K562 (cell line): ENCODE data around the gene TANC1. TPM values are rescaled to one million over a fixed set of nuclear protein-coding genes. Genes with fewer than 3 reads are reported as not detected.

Experiments used
- ATAC-seq: fragments of 200-7000 bp; cut with Tn5 transposase; 3 replicates; pipeline ENCODE4 v1.9.1; 2020; ENCODE audit warnings: moderate library complexity
- BruUV-seq: library from RNA; stranded (reverse); fragments of 400-500 nt; replicated peaks from 2 replicates; lab custom pipeline; 2021; lab: Mats Ljungman, UMichigan
- CTCF ChIA-PET: fragments of 300-600 bp; formaldehyde crosslinking; extraction: SDS; loops from one replicate; lab custom pipeline; 2021; ENCODE audit warnings: low intra/inter-chr PET ratio; lab: Yijun Ruan, JAX
- POLR2A ChIA-PET: fragments of 300-600, 350-650 bp; sonication (Branson Sonifier 250); formaldehyde crosslinking; extraction: SDS; loops from one replicate; lab custom pipeline; 2021; ENCODE audit warnings: antibody characterized with exemption, inconsistent platforms; lab: Yijun Ruan, JAX
- DNase-seq, 4 experiments: peaks; one replicate each; pipeline versions ENCODE4 v3.0.0 to v3.0.0-alpha.2; 2011 to 2018; ENCODE audit warnings: low spot score in 3 of 4, mixed read lengths in 3 of 4; ENCODE audit errors: extremely low read depth in 1 of 4
- FAIRE-seq: peaks from 2 replicates; lab custom pipeline; 2011; peaks lifted over from hg19 to GRCh38; lab: Jason Lieb, UNC
- H2AFZ ChIP-seq: 2 replicates; pipeline ENCODE4 v1.6.0; 2011; ENCODE audit warnings: low read depth, low read length, control low read depth, inconsistent platforms
- H3K27ac ChIP-seq: fragments of 200-600 bp; 3 replicates; pipeline ENCODE4 v1.8.0; 2011; ENCODE audit warnings: low read depth, mild to moderate bottlenecking, control low read depth, inconsistent platforms, low read length, moderate library complexity, mixed read lengths; ENCODE audit errors: extremely low read depth
- H3K27me3 ChIP-seq, 2 experiments: fragments of 300-600 bp in 1 of 2; 2 replicates in 1 of 2; 3 replicates in 1 of 2; pipeline versions ENCODE4 v1.6.0 to v1.8.0; 2011; ENCODE audit warnings: inconsistent platforms in 2 of 2, low read length in 2 of 2, mild to moderate bottlenecking in 1 of 2, mixed read lengths in 1 of 2, moderate library complexity in 1 of 2; ENCODE audit not compliant: control insufficient read depth in 2 of 2, insufficient read depth in 2 of 2
- H3K36me3 ChIP-seq: fragments of 300-600 bp; 3 replicates; pipeline ENCODE4 v1.8.0; 2011; ENCODE audit warnings: mild to moderate bottlenecking, low read length, inconsistent platforms; ENCODE audit not compliant: control insufficient read depth, insufficient read depth
- H3K4me1 ChIP-seq, 2 experiments: fragments of 200-600 bp in 1 of 2; replicated peaks in 1 of 2; 2 replicates in 1 of 2; 3 replicates in 1 of 2; pipeline versions ENCODE4 v1.5.1 to v1.8.0; 2011; ENCODE audit warnings: inconsistent platforms in 2 of 2, low read length in 2 of 2, mild to moderate bottlenecking in 1 of 2, mixed read lengths in 1 of 2, moderate library complexity in 1 of 2; ENCODE audit not compliant: control insufficient read depth in 2 of 2, insufficient read depth in 2 of 2
- H3K4me2 ChIP-seq: 2 replicates; pipeline ENCODE4 v1.6.1; 2011; ENCODE audit warnings: low read length, control low read depth, inconsistent platforms, mixed read lengths; ENCODE audit not compliant: insufficient read depth
- H3K4me3 ChIP-seq: fragments of 200-600 bp; sonication (generic), shearing (Covaris generic); 2 replicates; pipeline ENCODE4 v1.5.1; 2016; ENCODE audit warnings: control low read depth, inconsistent platforms
- H3K79me2 ChIP-seq: fragments of 200-600 bp; 3 replicates; pipeline ENCODE4 v1.8.0; 2011; ENCODE audit warnings: low read length, inconsistent platforms; ENCODE audit not compliant: control insufficient read depth, insufficient read depth
- H3K9ac ChIP-seq, 2 experiments: 2 replicates each; pipeline versions ENCODE4 v1.6.0 to v1.6.1; 2011; ENCODE audit warnings: low read depth in 2 of 2, low read length in 2 of 2, control low read depth in 1 of 2, inconsistent platforms in 1 of 2, mild to moderate bottlenecking in 1 of 2, mixed read lengths in 1 of 2; ENCODE audit not compliant: insufficient read depth in 1 of 2
- H3K9me1 ChIP-seq: one replicate; pipeline ENCODE4 v1.6.0; 2011; ENCODE audit warnings: inconsistent platforms, mild to moderate bottlenecking, low read length, moderate library complexity; ENCODE audit not compliant: control insufficient read depth, insufficient read depth
- H3K9me3 ChIP-seq: replicated peaks from 2 replicates; pipeline ENCODE4 v1.5.1; 2011; ENCODE audit warnings: low read depth, low read length, inconsistent platforms; ENCODE audit not compliant: control insufficient read depth, insufficient read depth
- H4K20me1 ChIP-seq: replicated peaks from 2 replicates; pipeline ENCODE4 v1.6.1; 2011; ENCODE audit warnings: low read length, inconsistent platforms, mixed read lengths; ENCODE audit not compliant: control insufficient read depth, insufficient read depth
- ARID2 ChIP-seq: fragments of 450-650 bp; IDR thresholded peaks from 2 replicates; pipeline ENCODE4 v1.6.1; 2017; ENCODE audit warnings: antibody characterized with exemption, mild to moderate bottlenecking
- CBX5 ChIP-seq: IDR thresholded peaks from 2 replicates; pipeline ENCODE4 v1.6.1; 2014; ENCODE audit warnings: low read depth, borderline replicate concordance
- DDX20 ChIP-seq: fragments of 450-650 bp; IDR thresholded peaks from 2 replicates; pipeline ENCODE4 v1.6.1; 2016; ENCODE audit warnings: missing genetic modification characterization, low read depth, mild to moderate bottlenecking, missing compliant biosample characterization, moderate library complexity
- ETS2 ChIP-seq: IDR thresholded peaks from 2 replicates; pipeline ENCODE4 v1.6.1; 2016; ENCODE audit warnings: borderline replicate concordance, missing genetic modification characterization, mild to moderate bottlenecking, moderate library complexity, missing compliant biosample characterization; ENCODE audit not compliant: poor library complexity, severe bottlenecking
- MXI1 ChIP-seq: IDR thresholded peaks from 2 replicates; pipeline ENCODE4 v1.6.1; 2011; ENCODE audit warnings: low read depth, mild to moderate bottlenecking, improper control_type of control experiment, low read length
- PHF8 ChIP-seq: fragments of 200-600 bp; sonication (generic); IDR thresholded peaks from 2 replicates; pipeline ENCODE4 v1.6.1; 2012; ENCODE audit warnings: mixed run types, mild to moderate bottlenecking, inconsistent platforms, low read length, moderate library complexity, borderline replicate concordance
- POLR2H ChIP-seq: IDR thresholded peaks from 2 replicates; pipeline ENCODE4 v1.6.1; 2016; ENCODE audit warnings: missing genetic modification characterization, low read depth, mild to moderate bottlenecking, control low read depth, missing compliant biosample characterization, moderate library complexity
- RAD21 ChIP-seq, 2 experiments: fragments of 250-450 bp in 1 of 2; fragments of 450-650 bp in 1 of 2; sonication (Bioruptor Pico) in 1 of 2; formaldehyde crosslinking in 1 of 2; IDR thresholded peaks in 1 of 2; conservative IDR thresholded peaks in 1 of 2; 2 replicates each; pipeline versions ENCODE4 v1.4.0 to v1.8.0; 2020 to 2022; ENCODE audit warnings: mild to moderate bottlenecking in 2 of 2, moderate library complexity in 1 of 2
- RREB1 ChIP-seq: fragments of 250-450 bp; sonication (Bioruptor Pico); IDR thresholded peaks from 2 replicates; pipeline ENCODE4 v1.4.0; 2020
- SAFB ChIP-seq: fragments of 200-400 bp; formaldehyde crosslinking; IDR thresholded peaks from 2 replicates; pipeline ENCODE4 v1.6.1; 2017; ENCODE audit warnings: low read depth, low read length, borderline replicate concordance
- TCFL5 ChIP-seq: fragments of 250-450 bp; sonication (Bioruptor Pico); conservative IDR thresholded peaks from 2 replicates; pipeline ENCODE4 v1.6.1; 2021; ENCODE audit warnings: mild to moderate bottlenecking, moderate library complexity, matching md5 sums
- THAP7 ChIP-seq: fragments of 250-450 bp; sonication (Bioruptor Pico); IDR thresholded peaks from 2 replicates; pipeline ENCODE4 v1.5.0; 2021
- YY1 ChIP-seq, 3 experiments: IDR thresholded peaks; 2 replicates each; pipeline ENCODE4 v1.6.1; 2011; ENCODE audit warnings: low read length in 2 of 3, mild to moderate bottlenecking in 2 of 3, moderate library complexity in 2 of 3, borderline replicate concordance in 1 of 3, control low read depth in 1 of 3, low read depth in 1 of 3; ENCODE audit not compliant: insufficient read depth in 3 of 3, insufficient replicate concordance in 2 of 3, control insufficient read depth in 1 of 3, insufficient read length in 1 of 3; ENCODE audit errors: extremely low read depth in 1 of 3
- ZZZ3 ChIP-seq: fragments of 450-650 bp; IDR thresholded peaks from 2 replicates; pipeline ENCODE4 v1.6.1; 2016; ENCODE audit warnings: antibody characterized with exemption, mild to moderate bottlenecking, moderate library complexity
- WGBS: fragments of 100-300 bp; shearing (Covaris generic); methylation state at CpG from one replicate; pipeline ENCODE4 v1.1.6; 2016; ENCODE audit warnings: low coverage, mixed read lengths; ENCODE audit not compliant: insufficient coverage; ENCODE audit errors: missing lambda C conversion rate; 5-methylcytosine and 5-hydroxymethylcytosine counted together
- in situ Hi-C: fragments of 300-500 bp; cut with MboI; formaldehyde crosslinking; loops from 4 replicates; pipeline ENCODE4 v1.15.0; 2018; ENCODE audit warnings: inconsistent platforms, mixed read lengths
- intact Hi-C: fragments of 100-400 bp; cut with micrococcal nuclease; formaldehyde crosslinking; loops from 2 replicates; pipeline ENCODE4 v1.14.2; 2022
- polyA plus RNA-seq, 8 experiments: library from polyadenylated mRNA; depleted of rRNA in 4 of 8; stranded (reverse) in 5 of 8; unstranded in 3 of 8; fragments of >200 nt; fragmentation: Nextera tagmentation in 2 of 8; fragmentation: Illumina TruSeq in 1 of 8; extraction: Ambion mirVana in 2 of 8; extraction: Trizol in 1 of 8; gene quantifications; 2 replicates each; pipeline versions ENCODE4 v1.2.1 to v1.2.3, GENCODE V29; 2011 to 2014; ENCODE audit warnings: inconsistent platforms in 1 of 8, missing spikeins in 1 of 8
- total RNA-seq, 7 experiments: library from RNA; depleted of rRNA in 6 of 7; stranded (reverse); fragments of >200 nt in 6 of 7; fragmentation: Illumina TruSeq in 2 of 7; extraction: Trizol in 2 of 7; gene quantifications; 2 replicates each; pipeline versions ENCODE4 v1.2.1 to v1.2.3, GENCODE V29; 2011 to 2021; ENCODE audit warnings: low replicate concordance in 1 of 7

TANC1 gene
- total and polyA plus RNA-seq, 9 of the 15 experiments (the other 6 are each of a cell fraction or from before 2014, with no cell fraction given), result under 0.01 to 0.20 (median 0.07) TPM; not detected in 1

- H4K20me1 ChIP-seq, result no peaks in the 10 kb centered on the region
- CTCF ChIA-PET, result no interaction called here
- no peaks in the 10 kb centered on the region for H3K4me1 ChIP-seq
- FAIRE-seq, result no peak
- POLR2A ChIA-PET, result interaction anchor here (0.5 to 0.7 kb wide), 3 partner anchors 182 to 391 kb away, joined by 3 to 4 read pairs (median 3); no protein-coding TSS in a partner anchor
- no TSS peak for BruUV-seq
- intact Hi-C loops (no loop called here), in situ Hi-C loops (no loop called here)
- no peaks in the 10 kb centered on the region for H3K27me3 ChIP-seq
- DNase-seq, result no peak
- no peak overlapping the region for H2AFZ ChIP-seq
- no peak overlapping the region for H3K4me2 ChIP-seq
- H3K4me3 ChIP-seq, result no peak overlapping the region
- 1% methylated on average over 5 of the region's 5 CpGs for WGBS
- H3K27ac ChIP-seq, result no peak overlapping the region
- ATAC-seq, result no peak
- no peaks in the 10 kb centered on the region for H3K36me3 ChIP-seq
- H3K79me2 ChIP-seq, result no peaks in the 10 kb centered on the region
- no peak overlapping the region for H3K9ac ChIP-seq
- no peaks in the 10 kb centered on the region for H3K9me1 ChIP-seq
- H3K9me3 ChIP-seq, result no peaks in the 10 kb centered on the region
- TF ChIP-seq RAD21 (CRISPR knock-in tag; conservative IDR thresholded peaks at IDR 0.05 in 1 of 2, IDR thresholded peaks at IDR 0.05 in 1 of 2), result no peak
- no peak for TF ChIP-seq RREB1
- no peak for TF ChIP-seq CBX5
- no peak for TF ChIP-seq YY1 (IDR thresholded peaks at IDR 0.05; ENCODE audit: borderline replicate concordance in 1 of 3, control insufficient read depth in 1 of 3, extremely low read depth in 1 of 3, insufficient read depth in 3 of 3, insufficient read length in 1 of 3, insufficient replicate concordance in 2 of 3, low read depth in 1 of 3, low read length in 2 of 3)
- TF ChIP-seq ETS2 (tag), result no peak
- no peak for TF ChIP-seq POLR2H (tag)
- TF ChIP-seq PHF8, result no peak
- no peak for TF ChIP-seq MXI1
- TF ChIP-seq ZZZ3, result no peak
- TF ChIP-seq DDX20 (tag), result no peak
- TF ChIP-seq TCFL5 (CRISPR knock-in tag), result no peak
- no peak for TF ChIP-seq ARID2
- TF ChIP-seq SAFB, result no peak
- TF ChIP-seq THAP7 (CRISPR knock-in tag), result no peak
Observed at GRCh38 chr2:159010340-159010739, 41.9 kb downstream of the TANC1 start.
